ENCODE measurements around the gene HSD17B12. TPM values are rescaled to one million over a fixed set of nuclear protein-coding genes. Genes with fewer than 3 reads are reported as not detected.

Gene HSD17B12
- total RNA-seq, 1 donor from 2014 or later: 84.9 TPM

DNA sequence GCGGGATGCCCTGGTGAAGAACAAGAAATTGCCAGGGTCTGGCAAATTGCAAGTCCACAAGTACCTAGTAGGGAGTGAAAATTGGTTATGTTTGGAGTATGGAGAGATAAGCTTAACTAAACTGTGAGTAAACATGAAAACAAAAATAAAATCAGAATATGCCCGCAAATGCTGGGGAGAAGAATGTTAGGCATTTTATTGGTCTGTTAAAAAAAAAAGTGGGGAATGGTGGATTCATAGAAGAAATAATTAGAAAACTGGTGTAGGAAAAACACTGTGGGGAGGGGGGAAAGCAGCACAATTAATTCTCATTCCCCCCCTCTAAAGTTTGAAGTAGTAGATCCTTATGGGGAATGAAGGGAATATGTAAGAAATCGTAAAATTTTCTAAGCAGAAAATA, 40.6 kb upstream of the HSD17B12 start:
- no peaks in the 10 kb centered on the region for H3K9me3 Mint-ChIP-seq (ENCODE audit: low read depth)
- no peak overlapping the region for H3K4me3 Mint-ChIP-seq (ENCODE audit: low read depth)
- TF ChIP-seq, protein P1, sequence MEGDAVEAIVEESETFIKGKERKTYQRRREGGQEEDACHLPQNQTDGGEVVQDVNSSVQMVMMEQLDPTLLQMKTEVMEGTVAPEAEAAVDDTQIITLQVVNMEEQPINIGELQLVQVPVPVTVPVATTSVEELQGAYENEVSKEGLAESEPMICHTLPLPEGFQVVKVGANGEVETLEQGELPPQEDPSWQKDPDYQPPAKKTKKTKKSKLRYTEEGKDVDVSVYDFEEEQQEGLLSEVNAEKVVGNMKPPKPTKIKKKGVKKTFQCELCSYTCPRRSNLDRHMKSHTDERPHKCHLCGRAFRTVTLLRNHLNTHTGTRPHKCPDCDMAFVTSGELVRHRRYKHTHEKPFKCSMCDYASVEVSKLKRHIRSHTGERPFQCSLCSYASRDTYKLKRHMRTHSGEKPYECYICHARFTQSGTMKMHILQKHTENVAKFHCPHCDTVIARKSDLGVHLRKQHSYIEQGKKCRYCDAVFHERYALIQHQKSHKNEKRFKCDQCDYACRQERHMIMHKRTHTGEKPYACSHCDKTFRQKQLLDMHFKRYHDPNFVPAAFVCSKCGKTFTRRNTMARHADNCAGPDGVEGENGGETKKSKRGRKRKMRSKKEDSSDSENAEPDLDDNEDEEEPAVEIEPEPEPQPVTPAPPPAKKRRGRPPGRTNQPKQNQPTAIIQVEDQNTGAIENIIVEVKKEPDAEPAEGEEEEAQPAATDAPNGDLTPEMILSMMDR (IDR thresholded peaks at IDR 0.05; ENCODE audit: unreplicated experiment): no peak
- H3K36me3 Mint-ChIP-seq (ENCODE audit: insufficient read depth): no peaks in the 10 kb centered on the region
- H3K27me3 Mint-ChIP-seq: peaks cover 41% of the 10 kb centered on the region
- H3K27ac Mint-ChIP-seq: no peak overlapping the region
- no peak for DNase-seq (ENCODE audit: low spot score, unreplicated experiment)
- peaks cover 6% of the 10 kb centered on the region for H3K4me1 Mint-ChIP-seq (ENCODE audit: low read depth)

DNA sequence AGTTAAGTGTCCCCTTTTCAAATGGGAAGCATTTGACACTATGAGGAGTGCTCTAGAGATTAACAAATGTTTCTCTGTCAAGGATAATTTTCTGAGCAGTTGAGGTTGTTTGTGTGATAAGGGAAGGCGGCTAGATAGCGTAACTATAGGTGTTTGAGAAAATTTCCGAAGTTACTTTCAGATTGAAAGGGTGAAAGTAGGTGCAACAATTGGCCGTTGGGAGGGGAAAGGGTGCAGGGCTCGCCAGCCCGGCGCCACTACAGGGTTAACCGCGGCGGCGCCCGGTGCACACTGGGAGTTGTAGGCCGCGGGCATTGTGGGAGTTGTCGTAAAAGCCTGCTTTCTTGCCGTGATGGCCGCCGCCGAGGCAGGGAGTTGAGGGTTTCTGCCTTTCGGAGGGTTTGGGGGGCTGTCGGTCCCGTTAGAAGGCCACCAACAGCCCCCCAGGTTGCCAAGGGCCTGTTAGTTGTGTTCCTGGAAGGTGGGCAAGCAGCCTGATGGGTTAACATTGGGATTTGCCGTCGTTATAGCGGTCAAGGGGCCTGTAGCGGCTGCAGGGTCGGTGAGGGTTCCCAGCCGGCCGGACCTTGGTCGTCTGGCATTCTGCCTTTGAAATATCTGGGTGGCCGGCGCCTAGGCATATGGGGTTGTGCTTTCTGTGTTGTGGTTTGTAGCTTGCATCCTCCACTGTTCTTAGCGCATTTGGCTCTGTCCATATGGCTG, 36.5 kb upstream of the HSD17B12 start:
- Mint-ChIP-seq H3K4me1 (ENCODE audit: low read depth) (peaks cover 13% of the 10 kb centered on the region), H3K9me3 (ENCODE audit: low read depth) (no peaks in the 10 kb centered on the region), H3K27me3 (peaks cover 13% of the 10 kb centered on the region), H3K36me3 (ENCODE audit: insufficient read depth) (peaks cover 4% of the 10 kb centered on the region), H3K4me3 (ENCODE audit: low read depth) (peak overlapping the region; percentile 91), H3K27ac (peak overlapping the region; percentile 95)
- TF ChIP-seq, protein P1 (IDR thresholded peaks at IDR 0.05; ENCODE audit: unreplicated experiment): no peak
- peak; percentile 72 for DNase-seq (ENCODE audit: low spot score, unreplicated experiment)

DNA sequence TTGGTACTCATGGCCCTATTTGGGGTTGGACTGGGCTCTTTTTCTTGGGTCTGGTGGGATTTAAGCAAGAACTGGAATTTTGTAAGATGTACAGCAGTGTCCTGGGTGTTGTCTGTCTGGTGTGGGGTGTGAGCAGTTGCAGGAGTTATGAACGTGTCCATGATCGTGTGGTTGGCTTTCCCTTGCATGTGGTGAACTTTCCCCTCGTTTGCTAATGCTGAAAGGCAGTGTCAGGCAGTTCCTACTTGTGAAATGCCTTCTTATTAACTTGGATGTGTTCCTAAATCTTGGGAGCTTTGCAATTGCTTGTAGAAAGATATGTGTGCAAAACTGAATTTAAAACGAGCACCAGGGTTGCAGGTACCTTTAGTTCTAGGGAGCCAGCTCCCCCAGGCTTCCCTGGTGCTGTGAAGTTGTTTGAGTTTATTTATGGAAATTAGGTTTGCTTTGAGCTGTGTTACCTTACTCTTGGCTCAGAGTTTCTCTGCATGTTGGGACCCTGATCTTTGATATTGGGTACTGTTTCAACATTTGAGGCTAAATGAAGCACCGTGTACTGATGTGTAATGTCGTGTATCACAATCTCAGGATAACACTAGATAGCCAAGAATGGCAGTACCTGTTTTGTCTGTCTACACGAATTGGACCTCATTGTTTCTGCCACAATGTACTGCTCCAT, 35.8 kb upstream of the HSD17B12 start:
- TF ChIP-seq, protein P1 (IDR thresholded peaks at IDR 0.05; ENCODE audit: unreplicated experiment): no peak

DNA sequence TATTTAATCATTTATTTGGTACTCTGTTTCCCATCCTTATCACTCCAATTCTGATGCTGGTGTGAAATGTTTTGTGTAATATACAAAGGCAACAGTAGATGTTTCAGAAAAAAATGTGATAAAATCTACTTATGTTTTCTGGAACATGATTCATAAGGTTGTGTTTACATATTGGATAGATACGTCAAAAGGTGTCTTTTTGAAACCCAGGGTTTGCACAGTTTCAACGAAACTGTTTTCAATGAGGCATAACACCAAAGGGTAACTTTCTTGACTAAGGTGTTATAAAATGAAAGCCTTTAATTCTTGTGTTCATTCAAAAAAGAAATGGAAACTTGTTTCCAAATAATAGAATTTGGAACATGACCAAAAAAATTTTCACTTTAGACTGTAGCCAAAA, 33.8 kb upstream of the HSD17B12 start:
- TF ChIP-seq, protein P1 (IDR thresholded peaks at IDR 0.05; ENCODE audit: unreplicated experiment): no peak
- no peak for DNase-seq (ENCODE audit: low spot score, unreplicated experiment)
- Mint-ChIP-seq H3K9me3 (ENCODE audit: low read depth) (peaks cover 15% of the 10 kb centered on the region), H3K4me3 (ENCODE audit: low read depth) (peak overlapping the region; percentile 46), H3K27me3 (no peaks in the 10 kb centered on the region), H3K4me1 (ENCODE audit: low read depth) (peaks cover 13% of the 10 kb centered on the region), H3K27ac (no peak overlapping the region), H3K36me3 (ENCODE audit: insufficient read depth) (peaks cover 19% of the 10 kb centered on the region)

More for the DNA sequence above, 35.8 kb upstream of the HSD17B12 start:
- Mint-ChIP-seq H3K27me3 (peaks cover 6% of the 10 kb centered on the region), H3K27ac (peak overlapping the region; percentile 95), H3K36me3 (ENCODE audit: insufficient read depth) (peaks cover 9% of the 10 kb centered on the region), H3K4me3 (ENCODE audit: low read depth) (peak overlapping the region; percentile 91), H3K4me1 (ENCODE audit: low read depth) (peaks cover 13% of the 10 kb centered on the region), H3K9me3 (ENCODE audit: low read depth) (peaks cover 3% of the 10 kb centered on the region)
- DNase-seq (ENCODE audit: low spot score, unreplicated experiment): no peak

DNA sequence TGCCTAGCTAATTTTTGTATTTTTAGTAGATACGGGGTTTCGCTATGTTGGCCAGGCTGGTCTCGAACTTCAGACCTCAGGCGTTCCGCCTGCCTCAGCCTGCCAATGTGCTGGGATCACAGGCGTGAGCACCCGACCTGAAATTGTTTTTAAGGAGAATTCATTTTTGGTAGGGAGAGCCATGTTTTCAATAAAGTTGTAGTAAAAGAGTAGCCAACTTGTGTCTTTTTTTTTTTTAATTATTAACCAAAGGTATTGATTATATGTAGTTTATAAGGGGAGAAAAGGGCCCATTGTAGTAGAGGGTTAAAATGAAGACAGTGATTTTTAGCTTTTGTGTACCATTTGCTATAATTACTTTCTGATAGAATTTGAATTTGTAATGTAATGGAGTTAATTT, 31.6 kb upstream of the HSD17B12 start:
- TF ChIP-seq, protein P1 (IDR thresholded peaks at IDR 0.05; ENCODE audit: unreplicated experiment): no peak
- Mint-ChIP-seq H3K9me3 (ENCODE audit: low read depth) (peaks cover 16% of the 10 kb centered on the region), H3K36me3 (ENCODE audit: insufficient read depth) (peaks cover 19% of the 10 kb centered on the region), H3K4me1 (ENCODE audit: low read depth) (peaks cover 10% of the 10 kb centered on the region), H3K27ac (no peak overlapping the region), H3K27me3 (peaks cover 4% of the 10 kb centered on the region), H3K4me3 (ENCODE audit: low read depth) (no peak overlapping the region)
- no peak for DNase-seq (ENCODE audit: low spot score, unreplicated experiment)

Measured in progenitor cell of endocrine pancreas (in vitro differentiated cells).